Measurements from ENCODE around the gene RPS6KL1.

The RPS6KL1 gene

GRCh38 chr14:74956027-74956279 is 32.9 kb upstream of the RPS6KL1 start:
- no peak for TF ChIP-seq CTCF (conservative IDR thresholded peaks at IDR 0.05; ENCODE audit: control insufficient read depth, insufficient read depth, low read depth, low read length)
- DNase-seq (ENCODE audit: low read depth): no peak
- no peak overlapping the region for H3K4me3 ChIP-seq (ENCODE audit: control insufficient read depth, low read depth, low read length)

GRCh38 chr14:74955229-74956026 is 32.4 kb upstream of the RPS6KL1 start, which contains the start of gene PGF:
TSS of gene PGF (minus strand) at chr14:74955597. CDS start at chr14:74955242, 355 bp downstream.
- peak within 1 kb of the TSS; percentile 33 for H3K4me3 ChIP-seq (ENCODE audit: control insufficient read depth, low read depth, low read length)
- TF ChIP-seq CTCF (conservative IDR thresholded peaks at IDR 0.05; ENCODE audit: control insufficient read depth, insufficient read depth, low read depth, low read length): no peak
- peak; percentile 18 for DNase-seq (ENCODE audit: low read depth)

GRCh38 chr14:74954947-74955228 is 31.8 kb upstream of the RPS6KL1 start:
- no peak for DNase-seq (ENCODE audit: low read depth)
- no peak for TF ChIP-seq CTCF (conservative IDR thresholded peaks at IDR 0.05; ENCODE audit: control insufficient read depth, insufficient read depth, low read depth, low read length)

GRCh38 chr14:74954232-74954946 is 31.3 kb upstream of the RPS6KL1 start:
- no peak for DNase-seq (ENCODE audit: low read depth)
- no peak for TF ChIP-seq CTCF (conservative IDR thresholded peaks at IDR 0.05; ENCODE audit: control insufficient read depth, insufficient read depth, low read depth, low read length)
- no peak overlapping the region for H3K4me3 ChIP-seq (ENCODE audit: control insufficient read depth, low read depth, low read length)

More at GRCh38 chr14:74954947-74955228, 31.8 kb upstream of the RPS6KL1 start:
- peak overlapping the region; percentile 33 for H3K4me3 ChIP-seq (ENCODE audit: control insufficient read depth, low read depth, low read length)

GRCh38 chr14:74953686-74954085 is 30.6 kb upstream of the RPS6KL1 start:
- no peak for TF ChIP-seq CTCF (conservative IDR thresholded peaks at IDR 0.05; ENCODE audit: control insufficient read depth, insufficient read depth, low read depth, low read length)
- H3K4me3 ChIP-seq (ENCODE audit: control insufficient read depth, low read depth, low read length): no peak overlapping the region
- no peak for DNase-seq (ENCODE audit: low read depth)

DNA sequence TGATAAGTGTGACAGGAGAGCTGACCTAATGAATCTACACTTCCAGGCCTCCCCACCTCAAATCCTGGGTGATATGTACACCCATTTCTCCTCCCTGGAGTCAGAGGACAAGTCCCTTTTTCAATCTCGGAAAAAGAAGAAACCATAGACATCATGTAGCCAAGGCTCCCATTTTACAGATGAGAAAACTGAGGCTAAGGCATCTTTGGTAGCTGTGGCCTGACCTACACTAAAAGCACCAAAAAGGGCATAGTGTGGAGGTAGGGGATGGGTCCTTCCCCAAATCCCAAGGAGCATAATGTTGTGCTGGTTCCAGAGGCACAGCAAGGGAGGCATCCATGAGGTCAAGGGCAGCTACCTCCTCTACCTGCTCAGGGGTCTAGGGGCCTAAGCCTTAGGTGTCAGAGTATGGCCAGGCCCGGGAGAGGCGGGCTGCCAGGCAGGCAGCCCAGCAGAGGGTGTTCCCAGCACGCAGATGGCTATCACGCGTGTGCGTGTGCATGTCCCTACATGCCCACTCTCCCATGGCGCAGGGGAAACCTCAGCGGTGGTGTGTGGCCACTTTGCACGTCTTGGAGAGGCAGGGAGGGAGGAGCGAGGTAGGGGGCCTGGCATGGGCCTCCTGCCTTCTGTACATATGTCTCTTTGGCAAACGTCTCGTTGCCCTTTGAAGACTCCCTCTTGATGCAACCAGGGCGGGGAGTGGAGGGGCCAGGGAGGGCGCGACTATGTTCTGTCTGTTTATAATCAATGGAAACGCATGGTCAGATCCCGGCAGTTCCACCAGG is 29.8 kb upstream of the RPS6KL1 start:
- DNase-seq (ENCODE audit: low read depth): no peak
- no peak for TF ChIP-seq CTCF (conservative IDR thresholded peaks at IDR 0.05; ENCODE audit: control insufficient read depth, insufficient read depth, low read depth, low read length)

More for the DNA sequence above, 29.8 kb upstream of the RPS6KL1 start:
- H3K4me3 ChIP-seq (ENCODE audit: control insufficient read depth, low read depth, low read length): no peak overlapping the region
